Activated CD8-positive, alpha-beta memory T cell treated with anti-CD3 and anti-CD28 coated beads for 4 hours (primary cell): ENCODE measurements around the gene TGM1.

ENCODE experiments used
- DNase-seq, 2 donors: peaks; one replicate each; pipeline ENCODE4 v3.0.0-alpha.2; 2020; ENCODE audit warnings: low read depth in 2 of 2

Gene TGM1

DNA sequence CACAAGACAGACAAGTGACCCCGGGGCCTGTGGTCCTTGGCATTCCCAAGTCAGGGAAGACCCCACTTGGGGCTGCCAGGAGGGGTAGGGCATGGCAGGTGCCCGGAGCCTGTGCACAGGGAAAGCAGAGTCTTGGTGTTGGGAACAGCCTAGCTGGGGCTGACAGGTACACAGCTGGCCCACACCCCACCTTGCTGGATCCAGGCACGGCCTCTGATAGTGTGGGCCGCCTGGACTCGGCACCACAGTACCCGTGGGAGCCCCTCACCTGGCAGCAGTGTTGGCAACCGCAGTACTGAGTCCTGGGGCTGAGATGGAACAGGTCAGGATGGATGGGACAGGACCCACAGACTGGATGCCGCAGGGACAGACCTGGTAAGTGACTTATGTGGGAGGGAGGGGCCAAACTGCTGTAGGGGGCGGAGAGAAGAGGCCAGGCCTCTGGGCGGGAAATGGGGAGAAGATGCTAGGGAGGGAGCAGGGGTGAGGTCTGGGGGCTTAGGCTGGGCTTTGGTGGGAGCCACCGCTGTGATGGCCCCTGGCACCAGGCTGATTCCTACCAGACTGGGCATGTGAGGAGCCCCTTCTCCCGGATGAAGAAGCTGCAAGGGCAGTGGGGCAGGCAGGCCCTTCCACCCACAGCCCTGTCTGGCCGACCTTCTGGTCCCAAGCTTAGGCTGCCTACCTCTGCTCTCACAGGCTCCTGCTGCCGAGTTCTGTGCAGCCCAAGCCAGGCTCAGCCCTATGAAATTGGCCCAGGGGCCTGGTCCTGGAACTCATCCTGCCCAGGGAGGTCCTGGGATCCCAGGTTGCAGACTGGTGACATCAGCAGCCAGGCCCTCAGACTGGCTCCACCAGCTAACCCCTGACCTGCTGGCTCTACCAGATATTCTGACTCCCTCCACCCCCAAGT lies at the start of gene TGM1:
TGM1 (minus strand) TSS at position 357 of the 913 bp plus-strand sequence. CDS start 825 bp downstream, outside the sequence.
- DNase-seq: no peak

DNA sequence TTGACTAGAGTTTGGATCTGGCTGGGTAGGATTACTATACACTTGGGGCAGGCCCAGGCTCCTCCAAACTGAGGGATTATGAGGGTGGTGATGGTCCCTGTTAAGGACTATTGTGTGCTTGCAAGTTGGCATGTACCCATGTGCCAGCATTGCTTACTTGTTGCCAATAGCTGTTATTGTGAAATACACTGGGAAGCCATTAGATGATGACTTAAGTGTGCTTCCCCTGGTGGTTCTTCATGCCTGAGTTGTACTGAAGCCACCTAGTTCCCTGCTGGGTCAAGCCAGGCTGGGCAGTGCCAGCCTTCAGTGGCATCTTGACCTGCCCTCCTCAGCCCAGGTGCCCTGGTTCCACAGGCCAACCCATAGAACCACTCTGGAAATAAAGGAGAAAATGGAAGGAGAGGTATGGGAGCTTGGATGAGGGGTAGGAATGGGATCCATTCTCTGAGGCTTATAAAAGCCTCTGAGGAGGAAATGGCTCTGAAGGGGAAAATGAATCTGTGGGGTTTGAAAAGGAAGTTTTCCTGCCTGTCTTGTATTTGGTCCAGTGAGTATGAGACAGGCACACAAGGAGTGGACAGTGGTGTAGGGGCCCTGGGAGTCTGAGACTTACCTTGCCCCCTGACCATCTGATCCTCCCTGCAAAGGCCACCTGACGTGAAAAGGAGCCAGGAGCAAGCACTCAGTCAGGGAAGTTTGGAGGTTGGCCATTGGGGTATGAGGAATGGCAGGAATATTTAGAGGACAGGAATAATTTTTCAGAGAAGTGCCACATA lies 49.0 kb upstream of the TGM1 start:
- no peak for DNase-seq

DNA sequence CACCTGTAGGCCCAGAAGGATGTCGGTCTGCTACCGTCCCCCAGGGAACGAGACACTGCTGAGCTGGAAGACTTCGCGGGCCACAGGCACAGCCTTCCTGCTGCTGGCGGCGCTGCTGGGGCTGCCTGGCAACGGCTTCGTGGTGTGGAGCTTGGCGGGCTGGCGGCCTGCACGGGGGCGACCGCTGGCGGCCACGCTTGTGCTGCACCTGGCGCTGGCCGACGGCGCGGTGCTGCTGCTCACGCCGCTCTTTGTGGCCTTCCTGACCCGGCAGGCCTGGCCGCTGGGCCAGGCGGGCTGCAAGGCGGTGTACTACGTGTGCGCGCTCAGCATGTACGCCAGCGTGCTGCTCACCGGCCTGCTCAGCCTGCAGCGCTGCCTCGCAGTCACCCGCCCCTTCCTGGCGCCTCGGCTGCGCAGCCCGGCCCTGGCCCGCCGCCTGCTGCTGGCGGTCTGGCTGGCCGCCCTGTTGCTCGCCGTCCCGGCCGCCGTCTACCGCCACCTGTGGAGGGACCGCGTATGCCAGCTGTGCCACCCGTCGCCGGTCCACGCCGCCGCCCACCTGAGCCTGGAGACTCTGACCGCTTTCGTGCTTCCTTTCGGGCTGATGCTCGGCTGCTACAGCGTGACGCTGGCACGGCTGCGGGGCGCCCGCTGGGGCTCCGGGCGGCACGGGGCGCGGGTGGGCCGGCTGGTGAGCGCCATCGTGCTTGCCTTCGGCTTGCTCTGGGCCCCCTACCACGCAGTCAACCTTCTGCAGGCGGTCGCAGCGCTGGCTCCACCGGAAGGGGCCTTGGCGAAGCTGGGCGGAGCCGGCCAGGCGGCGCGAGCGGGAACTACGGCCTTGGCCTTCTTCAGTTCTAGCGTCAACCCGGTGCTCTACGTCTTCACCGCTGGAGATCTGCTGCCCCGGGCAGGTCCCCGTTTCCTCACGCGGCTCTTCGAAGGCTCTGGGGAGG lies 47.9 kb upstream of the TGM1 start, which contains the start of gene LTB4R:
LTB4R (plus strand) TSS at position 857 of the 959 bp plus-strand sequence. CDS start 4,150 bp downstream, outside the sequence.
- no peak for DNase-seq

DNA sequence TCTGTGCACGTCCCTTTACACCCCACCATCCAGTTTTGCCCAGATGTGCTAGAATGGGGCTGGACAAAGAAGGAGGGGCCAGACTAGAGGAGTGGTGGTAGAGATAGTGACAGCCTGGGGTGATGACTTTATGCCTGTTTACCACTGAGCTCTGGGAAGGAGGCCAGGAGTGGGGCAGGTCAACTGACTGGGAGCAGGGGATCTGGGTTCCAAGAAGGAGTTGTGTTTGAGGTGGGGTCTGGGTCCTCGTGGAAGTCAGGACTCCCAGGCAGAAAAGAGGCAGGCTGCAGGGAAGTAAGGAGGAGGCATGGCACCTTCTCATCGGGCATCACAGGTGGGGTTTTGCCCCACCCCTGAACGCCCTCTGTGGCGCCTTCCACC lies 47.3 kb upstream of the TGM1 start:
- no peak for DNase-seq

DNA sequence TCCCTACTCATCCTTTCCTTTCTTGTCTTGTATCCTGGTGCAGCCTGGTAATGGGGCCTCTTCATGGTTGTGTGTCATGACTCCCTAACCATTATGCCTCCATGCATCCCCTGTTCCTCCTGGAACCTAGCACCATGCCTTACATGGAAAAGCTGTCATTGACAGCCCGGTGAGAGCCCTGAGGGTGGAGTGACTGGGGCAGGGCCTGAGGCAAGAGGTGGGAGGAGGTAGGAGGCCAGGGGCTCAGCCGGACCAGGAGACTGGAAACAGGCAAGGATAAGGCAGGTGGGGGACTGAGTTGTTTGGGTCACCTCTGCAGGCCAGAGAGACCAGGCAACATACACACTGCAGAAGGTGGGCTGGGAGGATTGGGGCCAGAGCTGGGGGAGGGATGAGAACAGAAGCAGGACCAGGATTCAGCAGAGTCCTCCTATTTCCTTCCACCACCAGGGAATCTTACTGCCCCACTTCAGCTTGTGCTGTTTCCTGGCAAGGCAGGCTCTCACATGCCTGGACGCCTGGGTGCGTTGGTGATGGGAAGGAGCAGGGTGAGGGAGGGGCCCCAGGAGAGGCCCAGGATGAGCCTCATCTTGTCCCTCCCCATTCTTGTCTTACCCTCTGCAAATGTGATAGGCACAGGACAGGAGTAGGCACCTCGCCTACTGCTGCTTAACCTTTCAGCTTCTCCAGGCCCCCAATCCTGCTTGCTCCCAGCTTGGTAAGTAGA lies 46.7 kb upstream of the TGM1 start, which contains the start of gene LTB4R2:
LTB4R2 (plus strand) TSS at position 603 of the 727 bp plus-strand sequence. CDS start 525 bp downstream, outside the sequence.
- no peak for DNase-seq

DNA sequence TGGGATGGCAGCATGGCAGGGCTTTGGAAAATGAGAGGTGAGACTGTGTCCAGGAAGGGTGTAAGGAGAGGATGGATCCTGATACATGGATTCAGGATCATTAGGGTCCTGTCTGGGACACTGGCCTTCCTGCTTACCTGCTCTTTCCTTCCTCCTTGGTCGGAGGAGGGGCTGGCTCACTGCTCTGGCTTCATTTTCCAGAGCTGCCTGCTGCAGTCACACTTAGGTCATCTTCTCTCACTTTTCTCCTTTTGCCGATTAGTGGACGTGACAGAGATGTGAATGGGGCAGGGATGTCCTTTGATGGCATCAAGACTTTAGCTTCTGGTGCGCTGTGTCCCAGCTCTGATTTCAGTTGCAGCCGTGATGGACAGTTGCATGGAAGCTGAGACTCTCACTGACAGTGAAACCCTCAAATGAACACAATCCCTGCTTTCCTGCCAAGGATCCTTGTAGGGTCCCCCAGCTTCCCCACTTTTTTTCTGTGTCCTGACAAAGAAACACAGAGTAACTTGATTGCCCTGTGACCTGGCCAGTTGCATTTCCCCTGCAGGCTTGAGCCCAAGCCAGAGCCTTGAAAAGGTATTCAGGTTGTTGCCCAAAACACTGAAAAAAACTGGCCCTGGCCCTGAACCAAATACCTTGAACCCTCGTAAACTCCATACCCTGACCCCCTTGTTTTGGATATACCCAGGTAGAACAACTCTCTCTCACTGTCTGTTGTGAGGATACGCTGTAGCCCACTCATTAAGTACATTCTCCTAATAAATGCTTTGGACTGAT lies 45.6 kb upstream of the TGM1 start:
- DNase-seq: no peak

DNA sequence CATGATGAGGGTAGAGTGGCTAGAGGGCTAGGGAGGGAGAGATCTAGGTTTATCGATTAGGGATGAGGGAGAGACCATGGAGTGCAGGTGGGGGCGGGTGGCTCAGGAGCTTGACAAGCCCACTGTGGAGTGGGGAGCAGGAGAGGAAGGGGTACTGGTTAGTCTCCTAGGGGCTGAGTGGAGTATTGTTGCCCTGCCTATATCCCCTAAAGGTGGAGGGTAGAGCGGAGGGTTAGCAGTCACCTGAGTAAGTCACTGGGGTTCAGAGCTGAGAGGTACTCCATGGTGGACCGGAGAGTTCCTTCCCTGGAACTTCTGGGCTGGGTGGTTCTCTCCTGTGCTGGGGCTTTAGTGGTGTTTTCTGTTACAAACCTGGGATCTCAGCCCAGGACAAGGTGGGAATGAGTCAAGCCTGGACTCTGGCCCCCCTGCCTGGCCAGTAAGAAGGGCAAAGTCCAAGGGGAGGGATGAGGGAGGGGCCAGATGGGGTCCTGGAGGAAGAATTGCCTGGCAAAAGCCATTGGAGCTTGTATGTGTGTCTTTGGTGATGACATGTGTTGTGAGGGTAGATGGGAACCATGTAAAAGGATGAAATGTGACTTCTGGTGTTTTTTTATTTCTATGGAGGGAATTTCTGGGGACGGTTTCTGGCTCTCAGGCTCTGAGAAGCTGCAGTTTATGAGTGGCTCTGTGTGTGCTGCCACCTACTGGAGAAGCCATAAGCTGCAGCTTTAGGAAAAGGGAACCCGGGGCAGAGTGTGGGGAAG lies 44.8 kb upstream of the TGM1 start, which contains the start of gene CIDEB:
CIDEB (minus strand) TSS at position 403 of the 767 bp plus-strand sequence; CDS start at position 284, 119 bp downstream.
- no peak for DNase-seq

DNA sequence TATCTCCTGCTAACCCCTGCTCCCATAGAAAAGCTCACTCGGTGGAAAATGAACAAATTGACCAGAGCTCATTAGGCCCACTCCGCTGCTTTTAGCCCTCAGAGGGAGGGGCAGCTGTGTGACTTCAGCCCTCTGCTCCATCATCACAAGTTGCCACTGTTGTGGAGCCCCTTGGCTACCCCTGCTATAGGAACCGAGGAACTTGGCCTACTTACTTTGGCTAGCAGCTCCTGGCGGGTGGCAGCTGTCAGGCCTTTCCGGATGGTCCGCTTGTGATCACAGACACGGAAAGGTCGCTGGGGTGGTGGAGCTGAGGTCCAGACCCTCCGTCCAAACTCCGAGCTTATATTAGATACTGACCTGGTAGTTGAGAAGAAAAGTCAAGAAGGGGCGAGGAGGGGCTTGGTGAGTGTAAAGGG lies 44.2 kb upstream of the TGM1 start:
- DNase-seq: no peak

DNA sequence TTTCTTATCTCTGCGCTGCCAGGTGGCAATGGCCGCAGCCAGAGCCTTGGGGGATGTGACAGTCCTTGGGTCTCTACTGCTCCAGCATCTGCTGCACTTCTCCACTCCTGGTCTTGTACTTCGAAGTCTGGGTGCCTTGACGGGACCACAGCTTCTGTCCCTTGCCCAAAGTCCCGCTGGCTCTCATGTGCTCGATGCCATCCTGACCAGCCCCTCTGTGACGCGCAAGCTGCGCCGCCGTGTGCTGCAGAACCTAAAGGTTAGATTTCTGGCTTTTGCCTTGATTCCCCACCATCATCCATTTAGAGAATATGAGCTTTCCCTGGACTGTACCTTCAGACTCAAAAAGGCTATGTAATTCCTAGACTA lies 41.0 kb upstream of the TGM1 start:
- DNase-seq: no peak

DNA sequence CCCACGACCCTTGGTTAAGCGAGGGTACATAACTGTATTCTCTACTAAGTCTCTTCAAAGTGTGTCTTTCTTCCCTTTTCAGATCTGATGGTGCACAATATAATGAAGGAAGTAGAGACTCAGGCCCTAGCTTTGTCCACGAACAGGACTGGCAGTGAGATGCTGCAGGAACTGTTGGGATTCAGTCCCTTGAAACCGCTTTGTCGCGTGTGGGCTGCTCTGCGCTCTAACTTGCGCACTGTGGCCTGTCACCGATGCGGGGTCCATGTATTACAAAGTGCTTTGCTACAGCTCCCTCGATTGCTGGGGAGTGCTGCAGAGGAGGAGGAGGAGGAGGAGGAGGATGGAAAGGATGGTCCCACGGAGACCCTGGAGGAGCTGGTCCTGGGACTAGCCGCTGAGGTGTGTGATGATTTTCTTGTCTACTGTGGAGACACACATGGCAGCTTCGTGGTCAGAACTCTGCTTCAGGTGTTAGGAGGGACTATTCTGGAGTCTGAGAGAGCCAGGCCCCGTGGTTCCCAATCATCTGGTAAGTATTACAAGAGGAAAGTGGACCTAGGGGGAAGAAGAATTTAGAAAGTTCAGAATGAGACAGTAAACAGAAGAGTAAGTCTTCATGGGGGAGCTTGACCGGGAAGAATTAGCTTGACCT lies 37.5 kb upstream of the TGM1 start:
- DNase-seq: no peak

DNA sequence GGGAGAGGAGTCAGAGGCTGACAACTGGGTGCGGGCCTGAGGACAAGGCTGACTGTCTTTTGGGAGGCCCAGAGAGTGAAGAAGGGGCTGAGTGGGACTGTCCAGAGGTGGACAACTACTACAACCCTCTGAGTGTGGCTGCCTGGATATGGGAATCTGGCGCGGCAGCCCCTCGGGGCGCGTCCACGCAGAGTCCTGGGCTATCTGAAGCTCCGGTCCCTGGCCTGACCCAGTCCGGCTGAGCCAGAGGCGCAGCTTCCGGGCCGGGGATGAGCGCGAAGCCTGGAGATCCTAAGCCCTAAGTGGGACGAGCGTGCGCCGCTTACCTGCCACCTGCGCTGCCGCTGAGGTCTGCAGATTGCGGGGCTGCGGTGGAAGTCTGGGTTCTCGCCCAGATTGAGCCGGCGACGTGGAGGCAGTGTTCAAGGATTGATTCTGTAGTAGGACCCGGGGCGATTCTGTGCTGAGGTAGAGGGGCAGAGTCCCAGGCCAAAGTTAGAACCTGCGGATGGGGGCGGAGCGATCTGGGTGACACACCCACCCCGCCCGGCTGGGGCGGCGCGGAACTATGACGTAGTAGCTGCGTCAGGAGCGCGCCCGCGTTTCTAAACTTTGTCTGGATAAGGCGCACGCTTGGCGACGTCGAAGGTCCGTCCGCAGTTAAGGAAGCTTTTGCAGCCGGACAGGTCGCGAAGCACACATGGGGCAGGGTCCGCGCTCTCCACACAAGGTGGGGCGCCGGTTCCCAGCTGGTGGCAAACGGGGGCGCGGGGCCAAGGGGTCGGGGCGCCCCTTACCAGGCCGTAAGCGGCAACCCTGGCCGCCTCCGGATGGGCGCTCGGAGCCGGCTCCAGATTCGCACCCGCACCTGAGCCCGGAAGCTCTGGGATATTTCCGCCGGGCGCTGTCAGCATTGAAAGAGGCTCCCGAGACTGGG lies 36.5 kb upstream of the TGM1 start, which contains the start of the genes DHRS1 and NOP9:
DHRS1 (minus strand) TSS at position 526 of the 937 bp plus-strand sequence. CDS start 674 bp downstream, outside the sequence.
NOP9 (plus strand) TSS at position 596 of the 937 bp plus-strand sequence; CDS start at position 701, 105 bp downstream.
- peak; percentile 81 to 85 for DNase-seq

DNA sequence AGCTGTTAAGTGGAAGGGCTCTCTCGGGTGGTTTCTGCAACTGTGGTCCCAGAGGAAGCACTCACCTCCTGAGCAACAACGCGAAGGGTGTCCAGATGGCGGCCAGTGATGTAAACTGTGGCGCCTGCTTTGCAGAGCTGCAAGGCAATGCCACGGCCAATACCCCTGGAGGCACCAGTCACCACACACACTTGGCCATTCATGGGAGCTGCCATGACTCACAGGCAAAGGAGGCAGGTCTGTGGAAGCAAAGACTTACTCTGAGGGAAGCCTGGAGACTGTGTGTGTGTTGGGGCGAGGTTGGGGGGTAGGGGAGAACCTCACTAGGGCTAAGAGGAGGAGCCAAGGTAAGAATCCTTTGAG lies 35.9 kb upstream of the TGM1 start:
- DNase-seq: no peak

DNA sequence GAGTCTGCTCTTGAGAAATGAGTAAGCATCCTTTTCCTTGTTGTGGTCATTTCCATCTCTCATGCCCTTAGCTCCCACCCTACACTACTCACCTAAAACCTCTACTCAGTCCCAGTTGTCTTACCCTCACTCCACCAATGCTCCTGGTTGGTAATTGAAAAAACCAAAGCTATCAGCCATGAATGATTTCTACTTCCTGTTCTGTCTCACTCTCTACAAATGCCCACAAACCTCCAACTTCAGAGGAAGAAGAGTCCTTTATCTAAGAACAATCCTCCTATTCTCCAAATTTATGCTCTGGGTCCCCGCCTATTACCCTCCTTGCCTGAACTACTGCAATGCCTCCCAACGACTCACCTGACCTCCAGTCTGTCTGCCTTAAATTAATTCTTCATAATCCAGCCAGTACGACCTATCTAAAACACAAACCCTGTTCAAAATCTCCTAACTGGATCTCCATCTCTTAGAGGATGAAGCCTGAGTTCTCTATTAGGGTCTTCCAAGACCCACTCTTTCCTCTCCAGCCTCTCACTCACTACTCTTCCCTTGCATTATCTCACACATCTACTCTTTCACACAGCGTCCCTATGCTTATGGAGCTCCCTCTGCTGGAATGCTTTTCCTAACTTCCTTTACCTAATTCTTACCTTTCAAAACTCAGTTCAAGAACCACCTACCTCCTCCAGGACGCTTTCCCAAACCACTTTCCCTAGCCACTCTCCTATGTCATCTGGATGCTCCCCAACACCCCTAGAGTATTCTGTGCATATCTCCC lies 34.4 kb upstream of the TGM1 start:
- no peak for DNase-seq

DNA sequence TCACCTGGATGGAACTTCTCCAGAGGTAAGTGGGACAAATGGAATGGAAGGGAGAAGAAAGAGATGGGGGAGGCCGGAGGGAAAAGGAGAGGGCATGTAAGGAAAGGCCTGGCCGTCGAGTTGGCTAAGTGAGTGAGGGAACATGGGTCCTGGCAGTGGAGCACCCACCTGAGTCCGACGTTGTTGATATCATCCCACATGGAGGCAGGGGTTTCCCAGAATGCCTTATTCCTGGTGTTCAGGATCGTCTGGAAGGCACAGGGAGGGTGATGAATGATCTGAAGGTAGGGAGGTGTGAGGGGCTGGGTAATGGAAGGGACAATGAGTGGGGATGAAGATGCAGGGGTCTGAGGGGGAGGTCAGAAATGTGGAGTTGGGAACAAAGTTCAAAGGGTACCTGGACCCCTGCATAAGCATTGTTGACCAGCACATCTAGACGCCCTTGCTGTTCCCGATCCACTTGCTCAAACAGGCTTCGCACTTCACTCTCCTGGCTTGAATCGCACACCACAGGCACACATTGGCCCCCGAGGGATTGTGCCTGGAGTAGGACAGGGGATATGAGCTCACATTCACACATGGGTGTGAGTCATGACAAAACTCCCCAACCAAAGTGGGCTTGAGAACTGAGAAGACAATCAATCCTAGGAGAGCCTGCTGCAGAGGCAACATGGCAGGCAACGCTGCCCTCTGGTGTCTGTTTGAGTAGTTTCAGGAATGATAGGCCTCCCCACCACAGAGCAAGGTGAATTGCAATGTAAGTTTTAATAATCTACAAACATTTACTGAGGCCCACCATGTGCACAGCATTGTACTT lies 33.6 kb upstream of the TGM1 start:
- peak in 1 of 2 donors; percentile 64 for DNase-seq

DNA sequence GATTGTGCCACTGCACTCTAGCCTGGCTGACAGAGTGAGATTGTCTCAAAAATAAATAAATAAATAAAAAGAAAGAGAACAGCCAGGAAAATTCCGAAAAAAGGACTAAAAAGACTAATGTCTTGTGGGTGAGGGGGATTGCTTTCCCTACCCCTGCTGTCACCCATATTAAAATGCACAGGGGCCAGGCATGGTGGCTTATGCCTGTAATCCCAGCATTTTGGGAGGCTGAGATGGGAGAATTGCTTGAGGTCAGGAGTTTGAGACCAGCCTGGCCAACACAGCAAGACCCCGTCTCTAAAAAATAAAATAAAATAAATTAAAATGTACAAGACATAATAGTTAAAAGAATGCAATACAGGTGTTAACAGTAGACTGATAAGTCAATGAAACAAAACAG lies 30.5 kb upstream of the TGM1 start:
- no peak for DNase-seq
